ENCODE measurements around the gene FMNL1.

- TF ChIP-seq POLR2A (IDR thresholded peaks at IDR 0.05), result no peak
- peak in 2 of 7 experiments; percentile 9 to 21 for TF ChIP-seq CTCF (IDR thresholded peaks at IDR 0.05)
Observed at GRCh38 chr17:45234641-45235415, 13.1 kb downstream of the FMNL1 start.

All from body of pancreas (tissue), 4 donors.